ENCODE results near the gene KCNJ12.
"Not testable (repeated sequence)": the region's sequence is repeated elsewhere in the genome, so short reads cannot be mapped to it uniquely, and the experiment has no call there.

Gene KCNJ12

GRCh38 chr17:21376081-21376758, at the start of gene KCNJ12:
Gene KCNJ12, plus strand, starts transcription at chr17:21376357. Its CDS starts 38,986 bp downstream, at chr17:21415343.
- DNase-seq (ENCODE audit: low spot score): peak; percentile 62

GRCh38 chr17:21327921-21328320, 48.2 kb upstream of the KCNJ12 start:
- not testable (repeated sequence) for DNase-seq (ENCODE audit: low spot score)

GRCh38 chr17:21328778-21329177, 47.4 kb upstream of the KCNJ12 start:
- DNase-seq (ENCODE audit: low spot score): not testable (repeated sequence)

- no peak for DNase-seq (ENCODE audit: low spot score)
Measured at GRCh38 chr17:21330436-21331160, 45.6 kb upstream of the KCNJ12 start.

- not testable (repeated sequence) for DNase-seq (ENCODE audit: low spot score)
Measured at GRCh38 chr17:21336541-21337294, 39.4 kb upstream of the KCNJ12 start.

GRCh38 chr17:21337981-21338625, 38.1 kb upstream of the KCNJ12 start:
- not testable (repeated sequence) for DNase-seq (ENCODE audit: low spot score)

- no peak for DNase-seq (ENCODE audit: low spot score)
Measured at GRCh38 chr17:21339011-21339410, 37.1 kb upstream of the KCNJ12 start.

- DNase-seq (ENCODE audit: low spot score): not testable (repeated sequence)
Measured at GRCh38 chr17:21339571-21339970, 36.6 kb upstream of the KCNJ12 start.

- DNase-seq (ENCODE audit: low spot score): not testable (repeated sequence)
Measured at GRCh38 chr17:21340407-21340806, 35.8 kb upstream of the KCNJ12 start.

- DNase-seq (ENCODE audit: low spot score): not testable (repeated sequence)
Measured at GRCh38 chr17:21341279-21341678, 34.9 kb upstream of the KCNJ12 start.

GRCh38 chr17:21341925-21342540, 34.1 kb upstream of the KCNJ12 start:
- DNase-seq (ENCODE audit: low spot score): not testable (repeated sequence)

GRCh38 chr17:21343061-21343949, 32.9 kb upstream of the KCNJ12 start:
- not testable (repeated sequence) for DNase-seq (ENCODE audit: low spot score)

- DNase-seq (ENCODE audit: low spot score): not testable (repeated sequence)
Measured at GRCh38 chr17:21344801-21345200, 31.4 kb upstream of the KCNJ12 start.

GRCh38 chr17:21345236-21345635, 30.9 kb upstream of the KCNJ12 start:
- DNase-seq (ENCODE audit: low spot score): no peak

GRCh38 chr17:21346107-21346506, 30.1 kb upstream of the KCNJ12 start:
- DNase-seq (ENCODE audit: low spot score): not testable (repeated sequence)

GRCh38 chr17:21346651-21347250, 29.4 kb upstream of the KCNJ12 start:
- not testable (repeated sequence) for DNase-seq (ENCODE audit: low spot score)

- DNase-seq (ENCODE audit: low spot score): not testable (repeated sequence)
Measured at GRCh38 chr17:21347660-21348059, 28.5 kb upstream of the KCNJ12 start.

GRCh38 chr17:21348081-21348925, 27.9 kb upstream of the KCNJ12 start:
- DNase-seq (ENCODE audit: low spot score): not testable (repeated sequence)

- not testable (repeated sequence) for DNase-seq (ENCODE audit: low spot score)
Measured at GRCh38 chr17:21348926-21349261, 27.3 kb upstream of the KCNJ12 start.

Measured in AG20443 (cell line).